Endothelial cell of umbilical vein (primary cell): ENCODE measurements around the gene PACSIN2.

ENCODE experiments used
- FOS ChIP-seq: IDR thresholded peaks from 2 replicates; pipeline ENCODE4 v1.6.1; 2011; ENCODE audit warnings: mild to moderate bottlenecking, low read length, moderate library complexity, borderline replicate concordance; ENCODE audit not compliant: insufficient read depth
- POLR2A ChIP-seq: IDR thresholded peaks from 2 replicates; pipeline ENCODE4 v1.6.1; 2012; ENCODE audit warnings: low read depth, mild to moderate bottlenecking, control low read depth, low read length
- TF ChIP-seq, protein P1 (sequence below), 2 donors: IDR thresholded peaks; 1 replicate in 1 of 2; 2 replicates in 1 of 2; pipeline ENCODE4 v1.5.1; 2011; ENCODE audit warnings: low read length in 2 of 2, mild to moderate bottlenecking in 2 of 2, moderate library complexity in 2 of 2, control low read depth in 1 of 2, inconsistent platforms in 1 of 2, low read depth in 1 of 2; ENCODE audit not compliant: insufficient read depth in 1 of 2; ENCODE audit errors: extremely low read depth in 1 of 2
- TF ChIP-seq, protein P2 (sequence below): IDR thresholded peaks from 2 replicates; pipeline ENCODE4 v1.6.1; 2011; ENCODE audit not compliant: insufficient read depth, insufficient read length

DNA sequence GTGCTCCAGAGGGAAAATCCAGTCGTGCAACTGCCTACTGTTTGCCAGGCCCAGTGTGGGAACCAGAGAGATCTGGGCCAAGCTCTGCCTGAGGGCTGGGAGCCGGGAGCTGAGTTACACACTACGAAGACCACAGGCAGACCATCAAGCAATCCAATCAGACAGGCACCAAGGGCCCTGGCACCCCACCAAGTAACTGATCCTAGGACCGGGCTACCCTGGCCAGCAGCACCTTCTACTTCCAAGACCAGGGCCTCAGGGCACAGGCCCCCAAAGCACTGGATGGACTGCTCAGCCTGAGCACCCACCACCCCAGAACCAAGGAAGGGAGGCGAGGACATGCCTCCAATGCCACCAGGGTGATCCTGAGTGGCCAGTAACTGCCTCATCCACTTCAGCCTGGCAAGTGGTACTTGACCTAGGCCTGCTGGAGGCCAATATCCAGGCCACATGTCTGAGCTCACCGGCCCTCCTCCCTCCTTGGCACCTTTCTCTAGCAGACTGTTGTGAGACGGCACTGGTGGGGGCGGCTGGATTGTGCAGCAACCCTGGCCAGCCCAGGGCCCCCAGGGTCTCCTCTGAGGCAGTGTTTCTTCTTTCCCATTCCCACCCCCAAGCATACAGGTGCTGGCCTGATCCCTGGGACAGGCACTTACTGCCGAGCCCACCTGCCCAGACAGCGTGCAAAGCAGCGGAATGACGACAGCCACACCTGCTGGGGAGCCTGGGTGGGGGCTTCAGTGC, 137.2 kb downstream of the PACSIN2 start:
- TF ChIP-seq, protein P1, sequence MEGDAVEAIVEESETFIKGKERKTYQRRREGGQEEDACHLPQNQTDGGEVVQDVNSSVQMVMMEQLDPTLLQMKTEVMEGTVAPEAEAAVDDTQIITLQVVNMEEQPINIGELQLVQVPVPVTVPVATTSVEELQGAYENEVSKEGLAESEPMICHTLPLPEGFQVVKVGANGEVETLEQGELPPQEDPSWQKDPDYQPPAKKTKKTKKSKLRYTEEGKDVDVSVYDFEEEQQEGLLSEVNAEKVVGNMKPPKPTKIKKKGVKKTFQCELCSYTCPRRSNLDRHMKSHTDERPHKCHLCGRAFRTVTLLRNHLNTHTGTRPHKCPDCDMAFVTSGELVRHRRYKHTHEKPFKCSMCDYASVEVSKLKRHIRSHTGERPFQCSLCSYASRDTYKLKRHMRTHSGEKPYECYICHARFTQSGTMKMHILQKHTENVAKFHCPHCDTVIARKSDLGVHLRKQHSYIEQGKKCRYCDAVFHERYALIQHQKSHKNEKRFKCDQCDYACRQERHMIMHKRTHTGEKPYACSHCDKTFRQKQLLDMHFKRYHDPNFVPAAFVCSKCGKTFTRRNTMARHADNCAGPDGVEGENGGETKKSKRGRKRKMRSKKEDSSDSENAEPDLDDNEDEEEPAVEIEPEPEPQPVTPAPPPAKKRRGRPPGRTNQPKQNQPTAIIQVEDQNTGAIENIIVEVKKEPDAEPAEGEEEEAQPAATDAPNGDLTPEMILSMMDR (IDR thresholded peaks at IDR 0.05; ENCODE audit: extremely low read depth in 1 of 2, insufficient read depth in 1 of 2, low read depth in 1 of 2, low read length in 2 of 2): no peak
- TF ChIP-seq, protein P2, sequence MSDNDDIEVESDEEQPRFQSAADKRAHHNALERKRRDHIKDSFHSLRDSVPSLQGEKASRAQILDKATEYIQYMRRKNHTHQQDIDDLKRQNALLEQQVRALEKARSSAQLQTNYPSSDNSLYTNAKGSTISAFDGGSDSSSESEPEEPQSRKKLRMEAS: no peak
- no peak for TF ChIP-seq FOS
- TF ChIP-seq POLR2A: no peak
